ENCODE results near the gene CCL28. TPM values are rescaled to one million over a fixed set of nuclear protein-coding genes. Genes with fewer than 3 reads are reported as not detected.
"Not testable (repeated sequence)": the region's sequence is repeated elsewhere in the genome, so short reads cannot be mapped to it uniquely, and the experiment has no call there.

CCL28 gene, protein sequence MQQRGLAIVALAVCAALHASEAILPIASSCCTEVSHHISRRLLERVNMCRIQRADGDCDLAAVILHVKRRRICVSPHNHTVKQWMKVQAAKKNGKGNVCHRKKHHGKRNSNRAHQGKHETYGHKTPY
- 2.2 and 4.3 TPM in 2 replicates for total RNA-seq (2021)
- Bru-seq, nascent RNA = percentile 37 among the genes with signal in this experiment
- BruChase-seq, experiment 1, labeled RNA remaining after a 2-hour chase = percentile 39 among the genes with signal in this experiment
- BruChase-seq, experiment 2, labeled RNA remaining after a 6-hour chase = percentile 36 among the genes with signal in this experiment
- long read RNA-seq, partial matches to known transcripts = 0 of 3 reads
- long read RNA-seq, other reads (novel, unspliced or antisense) = 2 of 3 reads

DNA sequence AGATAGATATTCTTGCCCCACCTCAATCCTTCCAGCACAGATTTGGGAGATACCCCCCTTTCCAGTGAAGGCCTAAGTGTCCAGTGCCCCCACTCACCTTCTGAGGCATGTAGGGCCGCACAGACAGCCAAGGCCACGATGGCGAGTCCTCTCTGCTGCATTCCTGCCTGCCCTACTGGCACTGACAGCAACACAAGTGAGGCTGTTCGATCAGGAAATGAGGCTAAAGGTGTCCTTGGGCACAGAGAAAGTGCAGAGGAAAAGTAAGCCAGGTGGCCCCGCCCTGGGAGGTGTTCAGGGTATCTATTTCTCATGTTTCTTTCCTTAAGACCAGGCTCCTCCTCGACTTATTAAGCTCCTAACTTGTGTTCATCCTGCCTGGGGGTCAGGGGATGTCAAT lies at the start of gene CCL28:
CCL28 (minus strand) TSS at position 236 of the 400 bp plus-strand sequence; CDS start at position 161, 75 bp downstream.
- Histone ChIP-seq H3F3A (ENCODE audit: insufficient read depth, low read depth) (peaks cover 4% of the 10 kb centered on the region; the same call in 1 of the 2 replicates), H3K4me3 (no peak within 1 kb of the TSS), H3K4me2 (peak within 1 kb of the TSS; percentile 14), H3K27ac (no peak within 1 kb of the TSS), H3K9me3 (ENCODE audit: insufficient read depth, low read depth) (no peaks in the 10 kb centered on the region), H3K27me3 (ENCODE audit: insufficient read depth, low read depth) (no peaks in the 10 kb centered on the region), H3K9me2 (ENCODE audit: insufficient read depth) (no peaks in the 10 kb centered on the region), H2AFZ (no peak within 1 kb of the TSS), H3K79me2 (ENCODE audit: low read depth) (no peaks in the 10 kb centered on the region), H3K4me1 (replicated peaks; ENCODE audit: insufficient read depth) (peaks cover 28% of the 10 kb centered on the region), H4K20me1 (ENCODE audit: insufficient read depth) (no peaks in the 10 kb centered on the region), H3K36me3 (ENCODE audit: low read depth) (no peaks in the 10 kb centered on the region)
- ChIA-PET CTCF (interaction anchor here (0.9 to 1.3 kb wide), 3 partner anchors 72 to 503 kb away, joined by 3 to 11 read pairs (median 4); partner anchors contain the start of gene TMEM267), POLR2A (ENCODE audit: unreplicated experiment) (interaction anchor here (0.6 kb wide), 2 partner anchors 18 to 358 kb away, joined by 4 read pairs; no protein-coding TSS in a partner anchor)
- TF ChIP-seq, protein P1, sequence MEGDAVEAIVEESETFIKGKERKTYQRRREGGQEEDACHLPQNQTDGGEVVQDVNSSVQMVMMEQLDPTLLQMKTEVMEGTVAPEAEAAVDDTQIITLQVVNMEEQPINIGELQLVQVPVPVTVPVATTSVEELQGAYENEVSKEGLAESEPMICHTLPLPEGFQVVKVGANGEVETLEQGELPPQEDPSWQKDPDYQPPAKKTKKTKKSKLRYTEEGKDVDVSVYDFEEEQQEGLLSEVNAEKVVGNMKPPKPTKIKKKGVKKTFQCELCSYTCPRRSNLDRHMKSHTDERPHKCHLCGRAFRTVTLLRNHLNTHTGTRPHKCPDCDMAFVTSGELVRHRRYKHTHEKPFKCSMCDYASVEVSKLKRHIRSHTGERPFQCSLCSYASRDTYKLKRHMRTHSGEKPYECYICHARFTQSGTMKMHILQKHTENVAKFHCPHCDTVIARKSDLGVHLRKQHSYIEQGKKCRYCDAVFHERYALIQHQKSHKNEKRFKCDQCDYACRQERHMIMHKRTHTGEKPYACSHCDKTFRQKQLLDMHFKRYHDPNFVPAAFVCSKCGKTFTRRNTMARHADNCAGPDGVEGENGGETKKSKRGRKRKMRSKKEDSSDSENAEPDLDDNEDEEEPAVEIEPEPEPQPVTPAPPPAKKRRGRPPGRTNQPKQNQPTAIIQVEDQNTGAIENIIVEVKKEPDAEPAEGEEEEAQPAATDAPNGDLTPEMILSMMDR (conservative IDR thresholded peaks at IDR 0.05) = no peak
- DNase-seq = no peak
- intact Hi-C loops (cut with micrococcal nuclease; ENCODE audit: unreplicated experiment) = no loop called here
- no TSS peak for BruUV-seq (replicated peaks)

DNA sequence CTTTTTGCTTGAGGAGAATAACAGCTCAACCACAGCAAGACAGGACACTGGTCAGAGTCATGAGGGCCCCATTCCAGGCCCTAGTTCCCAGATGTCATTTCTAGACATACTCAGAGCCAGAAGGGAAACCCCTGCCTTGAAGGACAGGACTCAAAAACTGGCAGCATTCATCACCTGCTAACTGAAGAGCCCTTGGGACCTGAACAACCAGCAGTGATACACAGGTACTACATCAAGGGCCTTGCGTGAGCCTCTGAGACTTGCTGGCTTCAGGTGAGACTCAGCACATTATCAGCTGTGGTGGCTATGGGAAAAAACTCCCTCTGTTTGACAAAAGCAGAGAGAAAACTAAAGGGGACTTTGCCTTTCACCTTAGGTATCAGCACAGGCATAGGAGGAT lies 48.9 kb upstream of the CCL28 start:
- Histone ChIP-seq H3K9me2 (ENCODE audit: insufficient read depth) (0 out of 2 replicates have a peak, but pooled peaks cover 5% of the 10 kb centered on the region), H2AFZ (no peak overlapping the region), H4K20me1 (ENCODE audit: insufficient read depth) (peaks cover 8% of the 10 kb centered on the region; the same call in 1 of the 2 replicates), H3K4me2 (no peak overlapping the region), H3K79me2 (ENCODE audit: low read depth) (no peaks in the 10 kb centered on the region), H3K4me3 (no peak overlapping the region), H3F3A (ENCODE audit: insufficient read depth, low read depth) (no peaks in the 10 kb centered on the region), H3K36me3 (ENCODE audit: low read depth) (peaks cover 27% of the 10 kb centered on the region), H3K27ac (no peak overlapping the region), H3K4me1 (replicated peaks; ENCODE audit: insufficient read depth) (no peaks in the 10 kb centered on the region), H3K9me3 (ENCODE audit: insufficient read depth, low read depth) (peaks cover 12% of the 10 kb centered on the region), H3K27me3 (ENCODE audit: insufficient read depth, low read depth) (no peaks in the 10 kb centered on the region)
- intact Hi-C loops (cut with micrococcal nuclease; ENCODE audit: unreplicated experiment) = no loop called here
- ChIA-PET POLR2A (ENCODE audit: unreplicated experiment) (no interaction called here), CTCF (no interaction called here)
- DNase-seq = no peak
- no TSS peak for BruUV-seq (replicated peaks)
- TF ChIP-seq EZH2 (IDR thresholded peaks at IDR 0.05; ENCODE audit: low read depth) = no peak
- TF ChIP-seq, protein P1 (conservative IDR thresholded peaks at IDR 0.05) = no peak

DNA sequence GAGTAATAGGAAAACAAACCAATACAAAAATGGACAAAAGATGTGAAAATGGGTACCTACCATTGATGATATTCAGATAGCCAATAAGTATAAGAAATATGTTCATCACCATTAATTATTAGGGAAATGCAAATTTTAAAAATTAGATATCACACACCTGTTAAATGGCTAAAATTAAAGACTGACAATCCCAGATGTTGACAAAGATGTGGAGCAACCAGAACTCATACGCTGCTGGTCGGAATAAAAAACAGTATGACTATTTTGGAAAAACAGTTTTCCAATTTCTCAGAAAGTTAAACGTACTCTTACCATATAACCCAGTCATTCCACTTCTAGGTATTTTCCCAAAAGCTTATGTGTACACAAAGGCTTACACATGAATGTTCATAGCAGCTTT lies 44.4 kb upstream of the CCL28 start:
- TF ChIP-seq EZH2 (IDR thresholded peaks at IDR 0.05; ENCODE audit: low read depth) = no peak
- TF ChIP-seq, protein P1 (conservative IDR thresholded peaks at IDR 0.05) = no peak
- intact Hi-C loops (cut with micrococcal nuclease; ENCODE audit: unreplicated experiment) = no loop called here
- CTCF ChIA-PET = no interaction called here

DNA sequence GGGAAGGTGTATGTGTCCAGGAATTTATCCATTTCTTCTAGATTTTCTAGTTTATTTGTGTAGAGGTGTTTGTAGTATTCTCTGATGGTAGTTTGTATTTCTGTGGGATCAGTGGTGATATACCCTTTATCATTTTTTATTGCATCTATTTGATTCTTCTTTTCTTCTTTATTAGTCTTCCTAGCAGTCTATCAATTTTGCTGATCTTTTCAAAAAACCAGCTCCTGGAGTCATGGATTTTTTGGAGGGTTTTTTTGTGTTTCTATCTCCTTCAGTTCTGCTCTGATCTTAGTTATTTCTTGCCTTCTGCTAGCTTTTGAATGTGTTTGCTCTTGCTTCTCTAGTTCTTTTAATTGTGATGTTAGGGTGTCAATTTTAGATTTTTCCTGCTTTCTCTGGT lies 29.4 kb upstream of the CCL28 start:
- H3K9me3 ChIP-seq (ENCODE audit: insufficient read depth, low read depth) = peaks cover 56% of the 10 kb centered on the region
- H3K79me2 ChIP-seq (ENCODE audit: low read depth); BruUV-seq (replicated peaks); H3K4me2 ChIP-seq; intact Hi-C loops (cut with micrococcal nuclease; ENCODE audit: unreplicated experiment); H4K20me1 ChIP-seq (ENCODE audit: insufficient read depth); H3K27me3 ChIP-seq (ENCODE audit: insufficient read depth, low read depth); H3K4me1 ChIP-seq (replicated peaks; ENCODE audit: insufficient read depth); H3F3A ChIP-seq (ENCODE audit: insufficient read depth, low read depth); H2AFZ ChIP-seq; DNase-seq; POLR2A ChIA-PET (ENCODE audit: unreplicated experiment); H3K27ac ChIP-seq; H3K4me3 ChIP-seq; H3K9me2 ChIP-seq (ENCODE audit: insufficient read depth); CTCF ChIA-PET: not testable (repeated sequence)
- H3K36me3 ChIP-seq (ENCODE audit: low read depth) = peaks cover 18% of the 10 kb centered on the region

More for the DNA sequence above, 44.4 kb upstream of the CCL28 start:
- H3K36me3 ChIP-seq (ENCODE audit: low read depth) = peaks cover 34% of the 10 kb centered on the region
- no TSS peak for BruUV-seq (replicated peaks)
- H3K9me3 ChIP-seq (ENCODE audit: insufficient read depth, low read depth) = peaks cover 12% of the 10 kb centered on the region; the same call in 1 of the 2 replicates
- H3K27me3 ChIP-seq (ENCODE audit: insufficient read depth, low read depth) = no peaks in the 10 kb centered on the region
- no peaks in the 10 kb centered on the region for H3K79me2 ChIP-seq (ENCODE audit: low read depth)
- 0 out of 2 replicates have a peak, but pooled peaks cover 5% of the 10 kb centered on the region for H3K9me2 ChIP-seq (ENCODE audit: insufficient read depth)
- H3K4me2 ChIP-seq = no peak overlapping the region
- H3K4me3 ChIP-seq = no peak overlapping the region
- no peaks in the 10 kb centered on the region for H3F3A ChIP-seq (ENCODE audit: insufficient read depth, low read depth)
- H3K4me1 ChIP-seq (replicated peaks; ENCODE audit: insufficient read depth) = no peaks in the 10 kb centered on the region
- H4K20me1 ChIP-seq (ENCODE audit: insufficient read depth) = no peaks in the 10 kb centered on the region; the same call in 1 of the 2 replicates
- H2AFZ ChIP-seq = no peak overlapping the region
- no peak overlapping the region for H3K27ac ChIP-seq
- POLR2A ChIA-PET (ENCODE audit: unreplicated experiment) = no interaction called here
- no peak for DNase-seq
